Measurements from ENCODE around the gene MGAT2. TPM values are rescaled to one million over a fixed set of nuclear protein-coding genes. Genes with fewer than 3 reads are reported as not detected.
"Not testable (repeated sequence)": the region's sequence is repeated elsewhere in the genome, so short reads cannot be mapped to it uniquely, and the experiment has no call there.

The MGAT2 gene
- total RNA-seq, 1 experiment from 2014 or later: 22.9 TPM

GRCh38 chr14:49617852-49618519, 2.6 kb upstream of the MGAT2 start:
- Histone ChIP-seq H3K27ac (ENCODE audit: low read depth, low read length) (no peak overlapping the region), H3K4me3 (replicated peaks in 1 of 2; ENCODE audit: low read depth in 1 of 2, low read length in 2 of 2) (no peak overlapping the region), H3K9me3 (ENCODE audit: control insufficient read depth in 1 of 2, insufficient read depth in 1 of 2, low read depth in 1 of 2, low read length in 2 of 2) (no peaks in the 10 kb centered on the region), H3K9ac (ENCODE audit: low read length) (no peak overlapping the region), H3K9me2 (ENCODE audit: insufficient read depth) (no peaks in the 10 kb centered on the region), H3K4me2 (ENCODE audit: low read length) (no peak overlapping the region), H4K20me1 (ENCODE audit: insufficient read depth) (no peaks in the 10 kb centered on the region), H3K79me2 (ENCODE audit: insufficient read depth, low read length) (peaks cover 69% of the 10 kb centered on the region), H3K36me3 (ENCODE audit: control insufficient read depth in 1 of 2, insufficient read depth in 2 of 2, low read length in 2 of 2) (peaks cover 13 to 17% of the 10 kb centered on the region in 2 experiments; a peak in 3 of 4 replicates), H2AFZ (ENCODE audit: low read depth, low read length, poor library complexity, severe bottlenecking) (no peak overlapping the region), H3K27me3 (ENCODE audit: insufficient read depth, low read length) (no peaks in the 10 kb centered on the region), H3K4me1 (ENCODE audit: control insufficient read depth in 1 of 2, insufficient read depth in 2 of 2, low read length in 2 of 2) (peaks cover 6 to 34% of the 10 kb centered on the region in 2 experiments; a peak in 3 of 4 replicates)
- CTCF ChIA-PET: no interaction called here
- BruUV-seq (replicated peaks): no TSS peak
- POLR2A ChIA-PET: no interaction called here
- RAD21 ChIA-PET (ENCODE audit: low non-redundant PET in 1 of 2, low total read pairs in 2 of 2, uncharacterized antibody in 2 of 2, unreplicated experiment in 2 of 2): no interaction called here
- intact Hi-C loops (cut with micrococcal nuclease): no loop called here
- DNase-seq (ENCODE audit: low read depth, low spot score) (no peak), ATAC-seq (no peak)
- TF ChIP-seq RAD21 (IDR thresholded peaks at IDR 0.05; ENCODE audit: low read depth) (no peak), EZH2phosphoT487 (IDR thresholded peaks at IDR 0.05; ENCODE audit: borderline replicate concordance) (no peak), POLR2AphosphoS5 (IDR thresholded peaks at IDR 0.05; ENCODE audit: low read depth, low read length) (no peak; the same call in 1 of the 2 replicates), FOSL1 (IDR thresholded peaks at IDR 0.05; ENCODE audit: low read depth) (no peak), YY1 (IDR thresholded peaks at IDR 0.05; ENCODE audit: extremely low read depth, insufficient replicate concordance, low read depth, low read length) (no peak), SRF (IDR thresholded peaks at IDR 0.05; ENCODE audit: low read depth) (no peak), ZBTB33 (IDR thresholded peaks at IDR 0.05; ENCODE audit: extremely low read depth, insufficient replicate concordance, low read length) (no peak), EGR1 (IDR thresholded peaks at IDR 0.05; ENCODE audit: low read depth) (no peak), CTCF (IDR thresholded peaks at IDR 0.05 in 2 of 3, conservative IDR thresholded peaks at IDR 0.05 in 1 of 3; ENCODE audit: borderline replicate concordance in 1 of 3, insufficient read depth in 1 of 3, low read depth in 2 of 3, low read length in 2 of 3) (no peak), EZH2 (IDR thresholded peaks at IDR 0.05) (no peak), SIN3A (IDR thresholded peaks at IDR 0.05; ENCODE audit: low read depth) (no peak), ZFX (IDR thresholded peaks at IDR 0.05) (no peak), SP1 (IDR thresholded peaks at IDR 0.05; ENCODE audit: low read depth) (no peak), POLR2A (IDR thresholded peaks at IDR 0.05; ENCODE audit: borderline replicate concordance, extremely low read depth, insufficient read depth, insufficient read length) (no peak), ZNF274 (IDR thresholded peaks at IDR 0.05; ENCODE audit: low read depth, low read length) (no peak), ATF3 (IDR thresholded peaks at IDR 0.05) (no peak)

GRCh38 chr14:49619273-49619672, 1.3 kb upstream of the MGAT2 start:
- H2AFZ ChIP-seq (ENCODE audit: low read depth, low read length, poor library complexity, severe bottlenecking); DNase-seq (ENCODE audit: low read depth, low spot score); H3K27me3 ChIP-seq (ENCODE audit: insufficient read depth, low read length); H3K9me2 ChIP-seq (ENCODE audit: insufficient read depth); POLR2A ChIA-PET; ATAC-seq; CTCF ChIA-PET; intact Hi-C loops (cut with micrococcal nuclease); H4K20me1 ChIP-seq (ENCODE audit: insufficient read depth); H3K9me3 ChIP-seq (ENCODE audit: control insufficient read depth in 1 of 2, insufficient read depth in 1 of 2, low read depth in 1 of 2, low read length in 2 of 2); BruUV-seq (replicated peaks): not testable (repeated sequence)
- peaks cover 71% of the 10 kb centered on the region for H3K79me2 ChIP-seq (ENCODE audit: insufficient read depth, low read length)
- RAD21 ChIA-PET (ENCODE audit: low non-redundant PET in 1 of 2, low total read pairs in 2 of 2, uncharacterized antibody in 2 of 2, unreplicated experiment in 2 of 2): interaction anchor here in 1 of 2 experiments (2.1 kb wide), 1 partner anchor 15 kb away, joined by 5 read pairs; no protein-coding TSS in a partner anchor
- H3K27ac ChIP-seq (ENCODE audit: low read depth, low read length): peak overlapping the region; percentile 86
- H3K4me1 ChIP-seq (ENCODE audit: control insufficient read depth in 1 of 2, insufficient read depth in 2 of 2, low read length in 2 of 2): peaks cover 6 to 37% of the 10 kb centered on the region in 2 experiments; a peak in 3 of 4 replicates
- peak overlapping the region; percentile 94 for H3K9ac ChIP-seq (ENCODE audit: low read length)
- peak overlapping the region; percentile 74 for H3K4me2 ChIP-seq (ENCODE audit: low read length)
- H3K36me3 ChIP-seq (ENCODE audit: control insufficient read depth in 1 of 2, insufficient read depth in 2 of 2, low read length in 2 of 2): peaks cover 11 to 17% of the 10 kb centered on the region in 2 experiments; a peak in 3 of 4 replicates
- H3K4me3 ChIP-seq (replicated peaks in 1 of 2; ENCODE audit: low read depth in 1 of 2, low read length in 2 of 2): peak overlapping the region; percentile 82 to 96
